LNCaP clone FGC (cell line): Measurements from ENCODE around the gene KLF6.

Experiments used
- DNase-seq: peaks from one replicate; pipeline ENCODE4 v3.0.0-alpha.2; 2011; ENCODE audit warnings: low read depth
- H3K4me3 ChIP-seq: 2 replicates; pipeline ENCODE4 v1.5.1; 2011; ENCODE audit warnings: mild to moderate bottlenecking, low read depth, low read length, control low read depth
- CTCF ChIP-seq: IDR thresholded peaks from 2 replicates; pipeline ENCODE4 v1.5.1; 2012; ENCODE audit warnings: mild to moderate bottlenecking; ENCODE audit not compliant: control insufficient read depth, insufficient read depth; ENCODE audit errors: extremely low read depth

KLF6 gene

DNA sequence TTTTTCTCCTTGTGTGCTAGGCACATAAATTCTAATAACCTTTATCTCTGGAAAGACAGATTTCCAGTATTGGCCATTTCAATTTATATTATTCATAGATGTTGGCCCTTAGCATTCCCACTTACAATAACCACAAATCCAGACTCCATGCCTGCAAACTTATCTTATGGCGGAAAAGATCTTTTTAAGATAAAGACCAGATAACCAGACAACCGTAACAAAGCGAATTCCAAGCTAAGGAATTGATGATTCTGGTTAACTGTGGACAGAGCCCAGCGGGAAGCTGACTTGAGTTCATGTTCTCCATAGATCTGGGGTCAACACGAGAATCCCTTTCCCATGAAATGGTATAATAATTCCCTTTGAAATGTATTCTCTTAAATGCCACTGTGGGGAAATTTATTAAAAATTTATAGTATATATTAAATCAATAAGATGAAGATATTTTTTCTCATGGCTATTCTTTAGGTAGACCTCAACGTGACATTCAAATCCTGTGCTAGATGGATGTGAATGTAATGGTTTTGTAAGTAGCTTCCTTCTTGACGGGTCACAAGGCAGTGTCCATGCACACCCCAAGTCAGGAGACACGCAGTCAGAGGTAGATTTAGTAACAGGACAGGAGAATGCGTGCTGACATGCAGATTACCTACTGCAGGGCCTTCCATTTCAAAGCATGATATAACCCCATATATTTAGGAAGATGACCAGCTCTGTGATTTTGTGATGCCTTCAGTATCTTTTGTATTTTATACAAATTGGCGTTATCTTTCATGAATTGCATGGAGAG, 37.7 kb upstream of the KLF6 start:
- no peak for TF ChIP-seq CTCF
- H3K4me3 ChIP-seq, result no peak overlapping the region
- no peak for DNase-seq

GRCh38 chr10:3820255-3820654, 35.2 kb upstream of the KLF6 start:
- TF ChIP-seq CTCF, result no peak
- DNase-seq, result no peak
- no peak overlapping the region for H3K4me3 ChIP-seq

- no peak for DNase-seq
- H3K4me3 ChIP-seq, result no peak overlapping the region
- no peak for TF ChIP-seq CTCF
These were observed 32.0 kb upstream of the KLF6 start for GRCh38 chr10:3816995-3817394.

DNA sequence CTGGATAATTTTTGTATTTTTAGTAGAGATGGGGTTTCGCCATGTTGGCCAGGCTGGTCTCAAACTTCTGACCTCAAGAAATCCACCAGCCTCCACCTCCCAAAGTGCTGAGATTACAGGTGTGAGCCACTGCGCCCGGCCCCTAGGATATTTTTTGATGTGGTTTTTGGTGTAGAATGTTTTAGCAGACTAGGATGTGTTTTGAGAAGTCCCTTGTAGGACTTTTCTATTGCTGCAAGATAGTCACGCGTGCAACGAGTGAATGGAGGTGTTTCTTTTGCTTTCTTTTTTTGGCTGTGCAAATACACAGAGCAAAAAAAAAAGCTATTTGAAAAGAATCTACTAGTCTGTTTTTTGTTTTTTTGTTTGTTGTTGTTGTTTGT, 29.8 kb upstream of the KLF6 start:
- no peak for TF ChIP-seq CTCF
- no peak for DNase-seq
- H3K4me3 ChIP-seq, result no peak overlapping the region

- no peak for DNase-seq
- TF ChIP-seq CTCF, result no peak
- no peak overlapping the region for H3K4me3 ChIP-seq
These were observed 29.2 kb upstream of the KLF6 start for GRCh38 chr10:3813986-3814837.

DNA sequence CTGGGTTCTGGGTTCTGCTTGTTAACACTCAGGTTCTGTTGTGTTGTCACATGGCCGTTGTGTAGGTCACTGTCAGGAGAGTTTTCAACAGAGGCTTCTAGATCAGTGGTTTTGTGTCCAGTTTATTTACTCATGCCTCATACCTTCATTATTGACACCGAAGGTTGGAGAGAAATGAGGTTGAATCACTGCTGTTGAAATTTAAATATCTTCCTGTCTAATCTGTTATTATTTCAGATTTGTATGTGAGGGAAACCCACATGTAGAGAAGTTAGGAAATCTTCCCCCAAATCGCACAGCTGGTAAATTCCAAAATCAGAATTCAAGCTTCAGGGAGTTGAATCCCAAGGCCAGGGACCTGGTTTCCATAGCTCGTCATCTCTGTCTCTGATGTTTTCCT, 28.3 kb upstream of the KLF6 start:
- no peak for TF ChIP-seq CTCF
- no peak overlapping the region for H3K4me3 ChIP-seq
- no peak for DNase-seq
